GM19238 (cell line): Measurements from ENCODE around the gene SULT4A1.

ENCODE experiments used
- DNase-seq: peaks from one replicate; pipeline ENCODE4 v3.0.0; 2011; ENCODE audit warnings: low spot score; ENCODE audit not compliant: insufficient read length

The SULT4A1 gene

DNA sequence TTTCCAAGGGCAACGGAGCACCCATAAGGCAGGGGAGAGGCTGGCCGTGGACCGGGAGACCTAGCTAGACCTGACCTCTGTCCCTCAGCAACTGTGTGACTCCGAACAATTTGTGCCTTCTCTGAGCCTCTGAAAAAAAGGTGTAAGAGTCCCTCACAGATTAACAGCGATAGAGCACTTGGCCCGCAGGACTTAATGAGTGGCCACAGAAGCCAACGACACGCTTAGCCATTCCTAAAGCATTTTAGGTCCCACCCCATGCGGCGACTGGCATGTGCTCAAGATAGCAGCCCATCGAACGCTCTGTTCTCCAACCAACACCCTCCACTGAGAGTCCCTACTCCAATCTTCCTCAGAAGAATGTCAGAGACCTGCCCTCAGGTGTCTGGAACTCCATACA lies 1.5 kb downstream of the SULT4A1 start:
- no peak for DNase-seq

DNA sequence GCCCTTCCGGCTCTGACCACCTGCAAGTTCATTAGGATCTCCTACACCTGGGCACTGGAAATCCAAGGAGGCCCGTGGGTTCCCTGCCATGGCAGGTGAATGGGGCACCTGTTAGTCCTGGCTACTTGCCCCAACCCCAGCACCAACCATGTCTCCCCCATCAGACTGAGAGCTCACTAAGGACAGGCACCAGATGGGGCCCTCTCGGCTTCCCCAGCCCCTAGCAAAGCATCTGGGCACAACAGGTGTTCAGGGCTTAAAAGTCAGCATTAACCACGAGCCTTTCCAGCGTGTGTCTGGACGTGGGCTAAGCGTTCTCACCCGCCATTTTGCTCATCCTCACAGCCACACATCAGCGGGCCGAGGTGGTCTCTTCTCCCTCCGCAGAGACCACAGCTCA lies 2.2 kb downstream of the SULT4A1 start:
- DNase-seq: no peak

GRCh38 chr22:43859621-43860020 lies 2.7 kb downstream of the SULT4A1 start:
- DNase-seq: no peak

DNA sequence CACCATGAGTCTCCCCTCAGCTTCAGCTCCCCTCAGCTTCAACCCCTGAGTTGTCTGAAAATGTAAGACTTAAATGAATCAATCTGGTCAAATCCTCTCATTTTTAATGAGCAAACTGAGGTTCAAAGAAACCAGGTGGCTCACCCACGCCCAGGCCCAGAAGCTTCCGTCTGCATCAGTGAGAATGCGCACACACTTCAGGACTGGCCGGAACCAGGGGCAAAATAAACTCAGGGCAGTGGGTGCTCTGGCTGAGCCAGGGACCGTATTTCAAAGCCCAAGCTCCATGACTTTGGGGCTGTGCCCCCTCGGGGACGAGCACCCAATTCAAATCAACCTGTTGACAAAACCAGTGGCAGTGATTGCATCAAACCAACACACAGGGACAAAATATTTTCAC lies 3.1 kb downstream of the SULT4A1 start:
- no peak for DNase-seq

- DNase-seq: no peak
Observed at GRCh38 chr22:43858156-43858895, 4.0 kb downstream of the SULT4A1 start.

- no peak for DNase-seq
Observed at GRCh38 chr22:43857367-43857766, 4.9 kb downstream of the SULT4A1 start.

DNA sequence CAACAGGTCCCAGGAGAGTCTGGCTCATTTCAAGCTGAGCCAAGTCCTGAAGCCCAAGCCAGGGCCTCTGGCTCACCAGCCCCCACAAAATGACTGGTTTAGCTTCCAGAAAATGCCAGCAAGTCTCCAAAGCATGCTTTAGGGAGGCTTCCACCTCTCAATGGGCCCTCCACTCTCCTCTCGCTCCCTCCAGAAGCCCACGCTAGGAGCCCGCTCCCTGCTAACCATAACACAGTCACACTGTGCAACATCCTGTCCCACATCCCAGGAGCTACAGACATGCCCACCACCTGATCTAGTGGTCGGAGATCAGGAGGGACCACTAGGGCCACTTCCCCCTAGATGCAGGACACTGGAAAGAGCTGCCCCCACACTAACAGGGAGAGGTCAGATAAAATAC lies 6.9 kb downstream of the SULT4A1 start:
- DNase-seq: no peak

- DNase-seq: no peak
Observed at GRCh38 chr22:43854786-43855271, 7.5 kb downstream of the SULT4A1 start.

- DNase-seq: no peak
Observed at GRCh38 chr22:43854121-43854785, 8.1 kb downstream of the SULT4A1 start.

DNA sequence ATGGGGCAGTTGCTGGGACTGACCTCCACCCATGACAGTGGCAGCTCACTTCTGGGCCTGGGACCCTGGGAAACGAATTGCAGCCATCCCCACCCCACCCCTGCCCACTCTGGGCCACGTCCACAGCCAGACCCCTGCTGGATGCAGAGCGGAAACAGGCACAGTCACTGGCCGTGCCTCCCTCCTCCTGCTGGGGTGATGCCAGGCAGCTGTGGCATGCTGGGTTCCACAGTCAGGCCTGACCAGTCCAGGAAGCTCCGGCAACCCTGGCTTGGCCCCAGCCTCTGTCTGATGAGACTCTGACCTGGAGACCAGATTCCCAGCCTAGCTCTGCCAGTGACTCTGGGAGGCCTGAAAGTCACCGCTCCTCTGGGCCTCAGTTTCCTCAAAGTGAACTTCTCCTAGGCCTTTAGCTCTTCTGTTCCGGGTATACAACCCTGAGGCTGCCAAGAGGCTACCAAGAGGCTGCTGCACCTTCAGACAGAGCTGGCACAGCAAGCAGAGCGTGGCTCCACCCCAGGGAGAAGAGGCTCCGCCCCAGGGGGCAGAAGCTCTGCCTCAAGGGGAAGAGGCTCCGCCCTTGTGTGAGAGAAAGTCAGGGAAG lies 8.9 kb downstream of the SULT4A1 start:
- DNase-seq: no peak

GRCh38 chr22:43852573-43853327 lies 9.6 kb downstream of the SULT4A1 start:
- no peak for DNase-seq

- DNase-seq: no peak
Observed at GRCh38 chr22:43851979-43852307, 10.4 kb downstream of the SULT4A1 start.

GRCh38 chr22:43851058-43851978 lies 11.0 kb downstream of the SULT4A1 start:
- DNase-seq: no peak

GRCh38 chr22:43850529-43850928 lies 11.8 kb downstream of the SULT4A1 start:
- no peak for DNase-seq

DNA sequence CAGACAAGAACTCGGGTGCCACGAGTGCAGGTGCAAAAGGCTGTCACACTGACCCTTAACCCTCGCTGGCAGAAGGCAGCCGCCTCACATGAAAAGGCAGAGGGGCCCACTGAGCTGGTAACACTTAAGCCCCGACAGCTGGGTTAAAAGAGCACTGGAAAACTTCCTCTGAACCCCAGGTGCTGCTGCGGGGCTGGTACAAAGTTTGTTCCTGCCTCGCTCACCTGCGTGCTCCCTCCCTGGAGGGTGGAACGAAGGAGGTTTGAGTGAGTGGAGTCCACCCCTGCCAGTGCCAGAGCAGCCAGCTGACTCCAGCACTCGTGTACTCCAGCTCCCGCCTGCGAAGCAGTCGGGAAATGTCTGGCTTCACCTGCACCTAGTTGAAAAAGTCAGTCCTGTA lies 12.6 kb downstream of the SULT4A1 start:
- DNase-seq: no peak

DNA sequence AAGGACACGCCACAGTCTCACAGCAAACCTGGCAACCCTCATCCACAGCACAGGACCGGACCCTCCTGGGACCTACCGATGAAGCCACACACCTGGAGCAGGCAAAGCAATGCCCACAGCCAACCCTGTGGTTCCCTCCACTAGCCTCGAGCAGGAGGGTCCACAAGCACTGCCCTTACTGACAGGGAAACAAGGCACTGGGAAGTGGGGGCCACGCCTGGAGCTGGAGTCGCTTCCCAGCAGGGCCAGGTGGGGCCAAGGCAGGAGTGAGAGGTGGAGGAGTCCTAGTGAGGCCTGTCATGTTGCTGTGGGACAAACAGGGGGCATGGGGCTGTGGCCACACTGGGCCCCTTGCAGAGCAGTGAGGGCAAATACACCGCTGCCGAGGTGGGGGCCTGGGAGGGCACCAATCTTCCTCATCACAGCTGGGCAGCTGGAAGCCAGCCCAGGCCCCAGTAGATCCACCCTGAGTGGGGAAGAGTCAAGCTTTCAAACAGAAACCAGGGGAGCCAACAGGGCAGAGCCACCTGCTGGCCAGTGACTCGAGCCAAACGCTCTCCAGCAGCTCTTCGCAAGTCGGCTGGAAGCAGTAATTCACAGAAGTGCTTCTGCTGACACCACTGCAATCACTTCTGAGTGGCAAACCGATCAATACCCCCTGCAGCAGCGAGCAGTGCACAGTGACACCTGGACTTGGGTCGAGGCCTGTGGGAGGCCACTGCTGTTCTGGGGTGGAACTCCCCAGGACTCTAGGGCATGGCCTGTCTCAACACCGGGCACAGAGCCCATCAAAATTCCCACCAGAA lies 13.7 kb downstream of the SULT4A1 start:
- DNase-seq: no peak

- no peak for DNase-seq
Observed at GRCh38 chr22:43847376-43848289, 14.7 kb downstream of the SULT4A1 start.

- no peak for DNase-seq
Observed at GRCh38 chr22:43846966-43847365, 15.3 kb downstream of the SULT4A1 start.

DNA sequence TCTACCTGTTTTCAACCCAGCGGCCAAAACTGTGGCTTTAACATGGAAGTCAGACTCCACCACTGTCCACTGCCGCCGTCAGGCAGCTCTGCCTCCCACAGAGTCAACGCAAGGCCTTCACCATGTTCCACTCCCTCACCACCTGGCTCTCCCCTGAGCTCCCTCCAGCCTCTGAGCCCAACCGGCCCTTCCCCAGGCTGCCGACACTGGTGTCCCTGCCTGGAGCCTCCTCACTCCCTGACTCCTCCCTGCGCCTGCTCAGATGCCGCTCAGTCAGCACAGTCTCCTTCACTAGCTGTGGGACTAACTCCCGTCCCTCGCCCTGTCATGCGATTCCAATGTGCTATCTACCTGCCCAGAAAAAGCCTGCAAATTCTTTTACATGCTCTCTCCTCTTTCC lies 16.3 kb downstream of the SULT4A1 start:
- no peak for DNase-seq
